Stimulated activated CD4-positive, alpha-beta T cell treated with anti-CD3 and anti-CD28 coated beads, Interleukin-12 subunit alpha, Interleukin-12 subunit beta, amount 100 ng/mL, for 24 hours (primary cell): ENCODE data around the gene TBCB.
"Not testable (repeated sequence)": the region's sequence is repeated elsewhere in the genome, so short reads cannot be mapped to it uniquely, and the experiment has no call there.

ENCODE experiments used
- DNase-seq, 2 experiments: peaks; one replicate each; pipeline ENCODE4 v3.0.0-alpha.2; 2020; ENCODE audit warnings: low read depth in 2 of 2

The TBCB gene

DNA sequence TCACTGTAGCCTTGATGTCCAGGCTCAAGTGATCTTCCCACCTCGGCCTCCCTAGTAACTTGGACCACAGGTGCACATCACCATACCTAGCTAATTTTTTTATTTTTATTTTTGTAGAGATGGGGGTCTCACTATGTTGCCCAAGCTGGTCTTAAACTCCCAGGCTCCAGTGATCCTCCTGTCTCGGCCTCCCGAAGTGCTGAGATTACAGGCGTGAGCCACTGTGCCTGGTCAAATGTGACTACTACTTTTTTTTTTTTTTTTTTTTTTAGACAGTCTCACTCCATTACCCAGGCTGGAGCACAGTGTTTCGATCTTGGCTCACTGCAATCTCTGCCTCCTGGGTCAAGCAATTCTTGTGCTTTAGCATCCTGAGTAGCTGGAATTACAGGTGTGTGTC, 57.6 kb downstream of the TBCB start:
- no peak for DNase-seq

- DNase-seq, result not testable (repeated sequence)
Measured at GRCh38 chr19:36173846-36174245, 58.6 kb downstream of the TBCB start.
